ENCODE measurements around the gene MEAK7.
A peak's percentile ranks its signal among the peaks of the same experiment; 100 is the strongest.

Gene MEAK7, protein sequence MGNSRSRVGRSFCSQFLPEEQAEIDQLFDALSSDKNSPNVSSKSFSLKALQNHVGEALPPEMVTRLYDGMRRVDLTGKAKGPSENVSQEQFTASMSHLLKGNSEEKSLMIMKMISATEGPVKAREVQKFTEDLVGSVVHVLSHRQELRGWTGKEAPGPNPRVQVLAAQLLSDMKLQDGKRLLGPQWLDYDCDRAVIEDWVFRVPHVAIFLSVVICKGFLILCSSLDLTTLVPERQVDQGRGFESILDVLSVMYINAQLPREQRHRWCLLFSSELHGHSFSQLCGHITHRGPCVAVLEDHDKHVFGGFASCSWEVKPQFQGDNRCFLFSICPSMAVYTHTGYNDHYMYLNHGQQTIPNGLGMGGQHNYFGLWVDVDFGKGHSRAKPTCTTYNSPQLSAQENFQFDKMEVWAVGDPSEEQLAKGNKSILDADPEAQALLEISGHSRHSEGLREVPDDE

DNA sequence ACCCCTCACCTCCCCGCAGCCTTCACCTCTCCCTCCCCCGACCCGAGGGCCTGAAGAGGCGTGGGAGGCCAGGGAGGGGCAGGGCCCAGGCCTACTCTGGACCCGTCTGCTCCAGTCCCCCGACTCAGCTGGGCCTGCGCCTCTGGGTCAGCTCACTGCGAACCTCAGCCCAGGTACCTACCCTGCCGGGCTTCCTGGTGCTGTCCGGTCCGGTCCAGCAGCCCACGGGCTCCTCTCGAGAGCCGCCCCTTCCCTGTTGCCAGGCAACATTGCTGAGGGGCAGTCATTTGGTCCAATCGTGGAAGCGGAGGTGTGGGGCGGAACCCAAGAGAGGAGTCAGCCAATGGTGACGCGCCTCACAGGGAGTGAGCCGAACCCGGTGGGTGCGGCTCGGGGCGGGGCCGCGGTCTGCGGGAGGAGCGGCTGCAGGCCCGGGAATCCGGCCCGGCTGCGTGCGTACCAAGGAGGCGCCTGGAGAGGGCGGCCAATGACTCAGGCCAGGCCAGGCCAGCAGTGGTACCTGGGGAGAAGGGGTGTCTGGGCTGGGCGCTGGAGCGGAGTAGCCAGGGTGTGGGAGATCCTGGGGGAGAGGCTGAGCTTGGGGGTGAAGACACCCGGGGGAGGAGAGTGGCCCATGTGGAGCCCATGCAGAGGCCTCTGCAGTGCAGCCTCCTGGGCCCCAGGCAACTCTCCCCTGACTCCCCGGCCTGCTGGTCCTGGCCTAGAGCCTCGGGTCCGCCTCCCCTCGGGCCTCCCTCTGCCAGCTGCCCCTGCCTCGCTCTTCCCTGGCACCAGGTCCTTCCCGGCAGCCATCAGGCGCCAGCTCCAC is at the start of gene MEAK7:
Gene MEAK7, minus strand, starts transcription at position 240 of the 829 bp plus-strand sequence. CDS start 6,573 bp downstream, outside the sequence.
- FAIRE-seq, result peak; percentile 88

DNA sequence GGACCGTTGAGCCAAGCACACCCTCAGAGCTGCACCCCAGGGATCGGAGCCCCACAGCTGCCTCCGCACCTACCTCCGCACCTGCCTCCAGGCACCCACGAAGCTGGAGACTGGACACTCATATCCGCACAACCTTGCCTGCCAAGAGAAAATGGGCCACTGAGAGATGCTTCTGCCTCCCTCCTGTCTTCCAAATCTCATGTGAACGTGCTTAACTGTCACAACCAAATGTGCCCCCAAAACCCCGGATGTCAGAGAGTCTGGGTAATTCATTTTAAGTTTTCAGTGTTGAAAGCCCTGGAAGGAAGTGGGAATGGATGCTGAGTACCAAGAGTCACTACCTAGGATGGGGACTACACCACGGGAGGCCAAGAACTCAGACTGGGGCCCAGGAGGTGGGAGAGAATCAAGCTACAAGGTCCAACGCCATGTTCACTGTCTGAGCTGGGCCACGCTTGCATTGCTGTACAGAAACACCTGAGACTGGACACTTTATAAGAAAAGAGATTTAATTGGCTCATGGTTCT is 49.5 kb upstream of the MEAK7 start:
- no peak for FAIRE-seq

DNA sequence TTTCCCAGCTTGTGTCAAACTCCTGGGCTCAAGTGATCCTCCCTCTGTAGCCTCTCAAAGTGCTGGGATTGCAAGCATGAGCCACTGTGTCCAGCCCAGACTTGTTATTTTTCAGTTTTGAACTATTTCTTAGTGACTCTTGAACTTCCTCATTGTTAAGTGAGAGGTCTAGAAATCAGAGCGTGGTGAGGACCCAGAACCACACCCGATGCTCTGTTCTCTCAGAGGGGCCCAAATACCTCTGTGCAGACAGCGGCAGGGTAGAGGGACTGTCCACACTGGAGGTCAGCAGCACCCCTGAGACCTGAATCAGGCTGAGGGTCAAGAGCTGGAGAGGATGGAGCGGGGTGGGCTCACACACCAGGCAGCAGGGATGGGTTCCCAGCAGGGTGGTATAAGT is 47.7 kb upstream of the MEAK7 start:
- no peak for FAIRE-seq

- FAIRE-seq, result no peak
Measured at GRCh38 chr16:84550096-84550495, 45.6 kb upstream of the MEAK7 start.

GRCh38 chr16:84548971-84549844 is 44.7 kb upstream of the MEAK7 start:
- FAIRE-seq, result no peak

GRCh38 chr16:84548508-84548907 is 44.0 kb upstream of the MEAK7 start:
- no peak for FAIRE-seq

DNA sequence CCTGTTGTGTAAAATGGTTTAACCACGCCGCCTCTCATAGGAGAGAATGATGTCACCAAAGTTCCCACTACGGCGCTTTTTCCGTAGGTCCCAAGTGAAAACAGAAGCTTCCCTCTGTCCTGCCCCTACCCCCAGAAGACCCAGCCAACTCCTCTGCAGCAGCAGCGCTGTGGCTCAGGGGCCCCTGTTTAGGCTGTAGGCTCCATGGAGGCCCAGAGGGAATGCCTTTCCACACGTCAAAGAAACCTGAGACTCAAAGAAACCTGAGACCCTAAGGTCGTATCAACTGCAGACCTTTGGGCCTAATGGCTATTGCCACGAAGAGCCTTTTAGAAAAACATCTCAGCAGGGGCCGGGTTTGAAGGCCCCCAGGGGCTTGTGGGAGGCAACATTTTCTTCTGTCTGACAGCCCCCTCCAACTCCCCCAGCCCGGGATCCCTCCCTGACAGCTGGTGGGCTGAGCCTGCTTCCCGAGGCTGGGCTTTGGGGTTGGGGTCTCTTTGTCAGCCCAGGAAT is 43.1 kb upstream of the MEAK7 start:
- no peak for FAIRE-seq

DNA sequence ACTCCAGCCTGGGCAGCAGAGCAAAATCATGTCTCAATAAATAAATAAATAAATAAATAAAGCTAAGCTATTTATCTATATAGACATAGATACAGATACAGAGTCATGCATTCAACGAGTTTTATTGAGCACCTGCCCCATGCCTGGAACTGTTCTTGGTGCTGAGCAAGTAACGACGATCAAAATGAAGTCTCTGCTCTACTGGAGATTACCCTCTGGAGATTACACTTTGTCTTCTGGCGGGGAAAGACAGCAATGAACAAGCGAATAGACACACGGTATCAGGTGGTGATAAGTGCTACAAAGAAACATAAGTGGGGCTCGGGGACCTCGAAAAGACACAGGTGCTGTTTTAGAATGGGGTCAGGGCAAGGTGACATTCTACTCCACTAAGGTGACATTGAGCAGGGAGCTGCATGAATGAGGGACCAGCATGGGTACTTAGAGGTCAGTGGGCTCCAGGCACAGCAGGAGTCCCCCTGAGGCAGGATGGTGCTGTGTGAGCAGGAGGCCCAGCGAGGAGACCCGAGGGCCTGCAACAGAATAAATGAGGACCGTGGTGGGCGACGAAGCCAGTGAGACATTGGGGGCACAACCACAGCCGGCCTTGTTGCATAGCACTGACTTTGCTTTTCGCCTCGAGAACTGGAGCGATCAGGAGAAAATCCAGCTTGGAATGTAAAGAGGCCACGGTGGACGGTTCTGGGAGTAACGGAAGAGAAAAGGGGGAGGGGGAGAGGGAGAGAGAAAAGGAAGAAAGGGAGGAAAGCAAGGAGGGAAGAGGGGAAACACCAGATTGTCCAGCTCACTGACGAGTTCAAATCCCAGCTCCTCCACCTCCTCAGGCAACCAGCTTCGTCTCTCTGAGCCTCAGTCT is 42.4 kb upstream of the MEAK7 start:
- no peak for FAIRE-seq

GRCh38 chr16:84545114-84545737 is 40.8 kb upstream of the MEAK7 start:
- FAIRE-seq, result no peak

DNA sequence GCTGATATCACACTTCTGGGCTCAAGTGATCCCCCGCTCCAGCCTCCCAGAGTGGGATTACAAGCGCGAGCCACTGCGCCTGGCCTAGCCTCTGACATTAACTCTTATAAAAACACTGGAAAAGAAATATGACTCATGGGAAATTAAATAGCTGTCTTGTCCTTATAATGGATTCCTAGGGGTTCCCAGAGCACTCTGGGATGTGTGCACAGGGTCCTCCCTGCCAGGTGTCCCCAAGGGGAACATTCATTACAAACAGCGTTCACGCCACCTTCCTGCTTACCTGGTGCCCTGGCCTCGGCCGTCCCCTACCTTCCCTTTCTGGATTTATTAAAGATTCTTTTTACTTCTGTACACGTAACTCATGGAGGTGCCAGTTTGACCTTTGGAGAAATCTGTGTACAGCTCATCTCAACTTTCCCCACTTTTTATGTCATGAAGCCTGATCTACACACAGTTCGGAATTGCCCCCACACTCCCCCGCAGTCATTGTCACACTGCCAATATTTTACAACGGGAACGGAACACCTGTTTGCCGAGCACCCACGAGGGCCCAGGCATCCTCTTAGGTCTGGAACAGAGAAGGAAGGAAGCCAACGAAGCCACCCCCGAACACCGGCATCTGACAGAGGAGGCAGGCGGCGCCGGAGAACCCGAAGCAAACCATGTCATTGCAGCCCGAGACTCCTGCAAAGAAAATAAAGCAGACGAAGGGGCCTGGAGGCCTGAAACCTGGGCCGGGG is 39.7 kb upstream of the MEAK7 start:
- no peak for FAIRE-seq

DNA sequence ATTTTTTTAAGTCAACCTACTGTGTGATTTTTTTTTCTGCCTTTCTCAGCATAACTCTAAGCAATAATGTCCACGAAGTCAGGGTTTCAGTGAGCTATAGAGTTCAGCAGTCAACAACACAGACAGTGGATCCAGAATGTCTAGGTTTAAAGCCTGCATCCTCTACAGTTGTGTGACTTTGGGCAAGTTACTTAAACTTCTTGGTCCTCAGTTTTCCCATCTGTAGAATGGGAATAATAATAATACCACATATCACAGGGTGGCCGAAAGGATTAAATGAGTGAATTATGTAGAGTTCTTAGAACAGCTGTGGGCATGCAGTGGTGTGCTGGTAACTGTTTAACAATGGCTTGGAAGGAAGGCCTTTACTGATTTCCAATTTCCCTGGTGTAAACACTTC is 38.8 kb upstream of the MEAK7 start:
- no peak for FAIRE-seq

DNA sequence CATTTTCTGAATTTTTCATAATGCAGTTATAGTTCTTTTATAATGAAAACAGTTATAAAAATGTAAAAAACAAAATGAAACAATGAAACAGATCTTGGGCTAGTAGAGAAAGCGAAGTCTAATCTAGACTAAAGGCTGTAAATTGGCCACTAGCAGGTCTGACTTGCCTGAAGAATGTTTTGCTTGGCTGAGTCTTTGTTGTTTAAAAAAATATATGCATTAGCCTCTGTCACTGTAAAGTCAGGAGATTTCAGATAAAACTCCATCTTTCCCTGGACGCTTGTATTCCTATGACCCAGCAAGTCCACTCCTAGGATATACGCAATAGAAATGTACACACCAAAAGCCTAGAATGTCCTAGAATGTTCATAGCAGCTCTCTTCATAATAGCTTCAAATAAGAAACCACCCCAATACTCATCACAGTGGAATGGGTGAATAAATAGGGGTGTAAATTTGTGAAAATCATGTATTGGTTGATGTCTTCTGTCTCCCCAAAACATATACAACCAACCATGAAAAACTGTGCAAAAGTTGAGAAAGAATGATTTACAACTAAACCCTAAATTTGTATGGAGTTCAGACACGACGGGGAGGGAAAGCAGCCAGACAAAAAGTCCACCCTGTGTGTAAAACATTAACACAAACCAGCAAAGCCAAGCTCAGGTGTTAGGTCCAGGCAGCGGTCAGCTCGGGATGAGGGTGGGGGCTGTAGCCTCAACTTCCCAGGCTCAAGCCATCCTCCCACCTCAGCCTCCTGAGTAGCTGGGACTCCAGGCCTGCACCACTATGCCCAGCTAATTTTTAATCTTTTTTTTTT is 37.7 kb upstream of the MEAK7 start:
- no peak for FAIRE-seq

- FAIRE-seq, result no peak
Measured at GRCh38 chr16:84540194-84540593, 35.7 kb upstream of the MEAK7 start.

GRCh38 chr16:84538222-84538840 is 33.9 kb upstream of the MEAK7 start:
- FAIRE-seq, result no peak

DNA sequence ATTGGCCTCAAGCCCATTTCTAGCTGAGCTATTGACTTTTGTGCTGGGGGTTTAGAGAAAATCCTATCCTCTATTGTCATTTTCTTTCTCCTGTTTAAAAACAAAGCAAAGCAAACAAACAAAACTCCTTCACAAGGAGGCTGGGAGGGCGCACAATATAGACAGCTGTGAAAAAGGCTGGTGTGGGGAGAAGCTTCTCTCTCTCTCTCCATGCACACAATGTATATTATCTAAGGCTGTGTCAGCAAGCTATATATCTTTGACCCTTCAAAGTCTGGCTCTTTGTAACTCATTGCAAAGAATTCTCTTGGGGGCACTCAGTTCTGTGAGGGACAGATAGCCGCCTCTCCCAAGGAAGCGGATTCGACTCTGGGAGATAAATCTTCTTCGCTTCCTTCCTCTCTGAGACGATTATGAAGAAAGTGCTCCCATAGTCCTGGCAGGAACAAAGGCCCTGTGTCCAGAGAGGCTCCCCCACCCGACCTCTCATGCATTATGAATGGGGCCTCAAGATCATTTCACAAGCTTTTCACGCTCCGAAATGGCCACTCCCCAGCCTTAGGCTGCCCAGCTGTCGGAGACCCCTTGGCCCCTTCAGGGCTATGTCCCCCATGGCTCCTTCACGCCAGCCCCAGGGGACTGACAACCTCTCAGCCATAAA is 33.2 kb upstream of the MEAK7 start:
- no peak for FAIRE-seq

GRCh38 chr16:84535851-84536250 is 31.4 kb upstream of the MEAK7 start:
- FAIRE-seq, result no peak

- no peak for FAIRE-seq
Measured at GRCh38 chr16:84535408-84535807, 30.9 kb upstream of the MEAK7 start.

- FAIRE-seq, result no peak
Measured at GRCh38 chr16:84534815-84535214, 30.4 kb upstream of the MEAK7 start.

Measured in endometrium (tissue), 2 donors.